Neural progenitor cell (in vitro differentiated cells): ENCODE measurements around the gene STAM.
A peak's percentile ranks its signal among the peaks of the same experiment; 100 is the strongest.

Experiments
- EZH2 ChIP-seq: fragments of 200-600 bp; sonication (generic); IDR thresholded peaks from 2 replicates; pipeline ENCODE4 v1.6.1; 2017; ENCODE audit warnings: antibody characterized with exemption, mild to moderate bottlenecking, moderate library complexity
- EZH2phosphoT487 ChIP-seq: fragments of 200-600 bp; sonication (generic); IDR thresholded peaks from 2 replicates; pipeline ENCODE4 v1.6.1; 2017; ENCODE audit warnings: antibody characterized with exemption
- TF ChIP-seq, protein P1 (sequence below): fragments of 200-600 bp; sonication (generic); IDR thresholded peaks from 2 replicates; pipeline ENCODE4 v1.5.1; 2017; ENCODE audit warnings: antibody characterized with exemption, mild to moderate bottlenecking

- TF ChIP-seq, protein P1, sequence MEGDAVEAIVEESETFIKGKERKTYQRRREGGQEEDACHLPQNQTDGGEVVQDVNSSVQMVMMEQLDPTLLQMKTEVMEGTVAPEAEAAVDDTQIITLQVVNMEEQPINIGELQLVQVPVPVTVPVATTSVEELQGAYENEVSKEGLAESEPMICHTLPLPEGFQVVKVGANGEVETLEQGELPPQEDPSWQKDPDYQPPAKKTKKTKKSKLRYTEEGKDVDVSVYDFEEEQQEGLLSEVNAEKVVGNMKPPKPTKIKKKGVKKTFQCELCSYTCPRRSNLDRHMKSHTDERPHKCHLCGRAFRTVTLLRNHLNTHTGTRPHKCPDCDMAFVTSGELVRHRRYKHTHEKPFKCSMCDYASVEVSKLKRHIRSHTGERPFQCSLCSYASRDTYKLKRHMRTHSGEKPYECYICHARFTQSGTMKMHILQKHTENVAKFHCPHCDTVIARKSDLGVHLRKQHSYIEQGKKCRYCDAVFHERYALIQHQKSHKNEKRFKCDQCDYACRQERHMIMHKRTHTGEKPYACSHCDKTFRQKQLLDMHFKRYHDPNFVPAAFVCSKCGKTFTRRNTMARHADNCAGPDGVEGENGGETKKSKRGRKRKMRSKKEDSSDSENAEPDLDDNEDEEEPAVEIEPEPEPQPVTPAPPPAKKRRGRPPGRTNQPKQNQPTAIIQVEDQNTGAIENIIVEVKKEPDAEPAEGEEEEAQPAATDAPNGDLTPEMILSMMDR: peak; percentile 95
- TF ChIP-seq EZH2phosphoT487: no peak
- no peak for TF ChIP-seq EZH2
Observed at GRCh38 chr10:17607603-17608332, 36.2 kb upstream of the STAM start.
